Heart left ventricle (tissue), 16 donors: ENCODE results near the gene SND1. TPM values are rescaled to one million over a fixed set of nuclear protein-coding genes. Genes with fewer than 3 reads are reported as not detected.

Experiments
- ATAC-seq, 4 donors: fragments of 200-7000 bp; cut with Tn5 transposase; one replicate each; pipeline ENCODE4 v1.9.1; 2020 to 2022; ENCODE audit warnings: moderate library complexity in 4 of 4, mild to moderate bottlenecking in 3 of 4, moderate number of reproducible peaks in 1 of 4
- DNase-seq, 5 donors: peaks; one replicate each; pipeline ENCODE4 v3.0.0-alpha.2; 2020
- H3K27ac ChIP-seq, 12 donors: fragments of 200-600 bp; sonication (generic) in 4 of 12; one replicate each; pipeline versions ENCODE4 v1.5.0 to v1.8.0; 2016 to 2022; ENCODE audit warnings: mild to moderate bottlenecking in 2 of 12
- H3K27me3 ChIP-seq, 9 donors: fragments of 200-600 bp; sonication (generic) in 2 of 9; one replicate each; pipeline versions ENCODE4 v1.5.1 to v1.8.0; 2016 to 2022; ENCODE audit warnings: mild to moderate bottlenecking in 3 of 9
- H3K36me3 ChIP-seq, 9 donors: fragments of 200-600 bp; sonication (generic) in 2 of 9; one replicate each; pipeline versions ENCODE4 v1.5.0 to v1.8.0; 2018 to 2022; ENCODE audit warnings: mild to moderate bottlenecking in 2 of 9
- H3K4me1 ChIP-seq, 12 donors: fragments of 200-600 bp; sonication (generic) in 4 of 12; one replicate each; pipeline versions ENCODE4 v1.5.0 to v1.8.0; 2016 to 2022; ENCODE audit warnings: mild to moderate bottlenecking in 3 of 12
- H3K4me3 ChIP-seq, 12 donors: fragments of 200-600 bp; sonication (generic) in 4 of 12; one replicate each; pipeline versions ENCODE4 v1.5.0 to v1.8.0; 2017 to 2022; ENCODE audit warnings: mild to moderate bottlenecking in 9 of 12, moderate library complexity in 4 of 12
- H3K9me3 ChIP-seq, 12 donors: fragments of 200-600 bp; sonication (generic) in 4 of 12; one replicate each; pipeline versions ENCODE4 v1.5.0 to v1.8.0; 2016 to 2022; ENCODE audit warnings: mild to moderate bottlenecking in 1 of 12
- POLR2A ChIP-seq, 2 donors: fragments of 450-650 bp; IDR thresholded peaks; one replicate each; pipeline ENCODE4 v1.6.1; 2017; ENCODE audit warnings: antibody characterized with exemption in 2 of 2, mild to moderate bottlenecking in 2 of 2, moderate library complexity in 2 of 2
- WGBS, 4 donors: extraction: QIAGEN DNeasy Blood & Tissue Kit in 2 of 4; methylation state at CpG; one replicate each; pipeline versions ENCODE4 v1.1.5 to v1.1.7; 2013 to 2018; 5-methylcytosine and 5-hydroxymethylcytosine counted together
- intact Hi-C, 10 donors: fragments of 100-400 bp; cut with DNase I; formaldehyde crosslinking; loops; one replicate each; pipeline versions ENCODE4 v1.11.1 to v1.14.2; 2022
- polyA plus RNA-seq, 2 donors: library from polyadenylated mRNA; stranded (reverse); fragments of 200-250 nt; gene quantifications; one replicate each; pipeline ENCODE4 v1.2.3, GENCODE V29; 2013
- total RNA-seq, 9 donors: library from RNA; depleted of rRNA in 2 of 9; stranded (reverse); fragments of >200 nt in 2 of 9; fragmentation: NEBNext Ultra II Directional in 3 of 9; extraction: Animal tissue kit (Norgen Biotek cat#: 25700) in 3 of 9; gene quantifications; one replicate each; pipeline versions ENCODE4 v1.1.0 to v1.2.4, GENCODE V29; 2016 to 2023
- TF ChIP-seq, protein P1 (sequence below), 12 donors: fragments of 200-600 bp; sonication (generic) in 4 of 12; IDR thresholded peaks; one replicate each; pipeline versions ENCODE4 v1.5.0 to v1.8.0; 2018 to 2022; ENCODE audit warnings: antibody characterized with exemption in 12 of 12, mild to moderate bottlenecking in 5 of 12
- donor health status: ischemic (EF 13 %, LVEDD 7.1; RV severe dilation, severe dysfunction).
- donor health status: healthy with polysubstance abuse.
- donor health status: DM: no; HTN: yes; CAD: no.
- donor health status: DM: no; HTN: no; CAD: no.
- donor health status: ischemic (EF 25% LVEDD 6.9; RV normal size, moderate dysfunction).
- donor health status: ischemic (EF 25% LVEDD 5.7; RV mildly dilated, moderate dysfunction).
- donor health status: healthy.
- donor health status: DM: yes; HTN: yes; CAD: no.
- donor health status: ischemic (EF 35%, LVEDD 5.7; RV mildly dilated, moderate dysfunction).
- donor health status: nonischemic (EF 11% LVEDD 7.7; RV severe dilation, severe dysfunction).
- donor health status: DM: yes; HTN: yes; CAD: no.
- donor health status: PGD.
- donor health status: ischemic (EF 29% LVEDD 5.4; RV normal size, mild dysfunction).
- donor health status: nonischemic (EF 23%, LVEDD 6.1; RV moderate dilation, normal function).

SND1 gene
- total and polyA plus RNA-seq, 11 donors = 45.6 to 115 (median 76.3) TPM

DNA sequence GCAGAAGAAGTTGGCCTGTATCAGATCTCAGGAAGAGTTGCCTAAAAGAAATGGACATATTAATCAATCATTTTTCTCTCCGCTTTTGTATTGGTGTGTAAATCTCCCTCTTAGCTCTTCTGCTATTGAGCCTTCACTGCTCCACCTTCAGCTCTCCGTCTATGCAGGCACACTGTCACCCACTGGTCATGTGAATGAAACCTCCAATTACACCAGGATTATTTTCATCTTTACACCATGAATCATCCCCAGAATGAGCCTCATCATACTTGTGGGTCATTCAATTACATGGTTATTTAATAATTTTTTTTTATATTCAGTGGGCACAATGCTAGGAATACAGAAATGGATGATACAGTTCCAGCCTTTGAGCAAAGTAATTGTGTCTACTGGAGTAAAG, 286.6 kb downstream of the SND1 start:
- Histone ChIP-seq H3K4me3 (no peak overlapping the region), H3K36me3 (peaks cover 0 to 6% (median 0%) of the 10 kb centered on the region in 9 donors), H3K27ac (no peak overlapping the region), H3K4me1 (peaks cover 0 to 18% (median 0%) of the 10 kb centered on the region in 12 donors), H3K27me3 (no peaks in the 10 kb centered on the region), H3K9me3 (no peaks in the 10 kb centered on the region)
- 80 to 95% (median 88%) methylated on average over 2 of the region's 2 CpGs for WGBS, 4 donors
- TF ChIP-seq, protein P1, sequence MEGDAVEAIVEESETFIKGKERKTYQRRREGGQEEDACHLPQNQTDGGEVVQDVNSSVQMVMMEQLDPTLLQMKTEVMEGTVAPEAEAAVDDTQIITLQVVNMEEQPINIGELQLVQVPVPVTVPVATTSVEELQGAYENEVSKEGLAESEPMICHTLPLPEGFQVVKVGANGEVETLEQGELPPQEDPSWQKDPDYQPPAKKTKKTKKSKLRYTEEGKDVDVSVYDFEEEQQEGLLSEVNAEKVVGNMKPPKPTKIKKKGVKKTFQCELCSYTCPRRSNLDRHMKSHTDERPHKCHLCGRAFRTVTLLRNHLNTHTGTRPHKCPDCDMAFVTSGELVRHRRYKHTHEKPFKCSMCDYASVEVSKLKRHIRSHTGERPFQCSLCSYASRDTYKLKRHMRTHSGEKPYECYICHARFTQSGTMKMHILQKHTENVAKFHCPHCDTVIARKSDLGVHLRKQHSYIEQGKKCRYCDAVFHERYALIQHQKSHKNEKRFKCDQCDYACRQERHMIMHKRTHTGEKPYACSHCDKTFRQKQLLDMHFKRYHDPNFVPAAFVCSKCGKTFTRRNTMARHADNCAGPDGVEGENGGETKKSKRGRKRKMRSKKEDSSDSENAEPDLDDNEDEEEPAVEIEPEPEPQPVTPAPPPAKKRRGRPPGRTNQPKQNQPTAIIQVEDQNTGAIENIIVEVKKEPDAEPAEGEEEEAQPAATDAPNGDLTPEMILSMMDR (IDR thresholded peaks at IDR 0.05) = peak in 1 of 12 donors; percentile 26
- no peak for TF ChIP-seq POLR2A (IDR thresholded peaks at IDR 0.05)
- intact Hi-C loops = no loop called here
- DNase-seq (no peak), ATAC-seq (peak in 3 of 4 donors; percentile 41 to 57 (median 51))

DNA sequence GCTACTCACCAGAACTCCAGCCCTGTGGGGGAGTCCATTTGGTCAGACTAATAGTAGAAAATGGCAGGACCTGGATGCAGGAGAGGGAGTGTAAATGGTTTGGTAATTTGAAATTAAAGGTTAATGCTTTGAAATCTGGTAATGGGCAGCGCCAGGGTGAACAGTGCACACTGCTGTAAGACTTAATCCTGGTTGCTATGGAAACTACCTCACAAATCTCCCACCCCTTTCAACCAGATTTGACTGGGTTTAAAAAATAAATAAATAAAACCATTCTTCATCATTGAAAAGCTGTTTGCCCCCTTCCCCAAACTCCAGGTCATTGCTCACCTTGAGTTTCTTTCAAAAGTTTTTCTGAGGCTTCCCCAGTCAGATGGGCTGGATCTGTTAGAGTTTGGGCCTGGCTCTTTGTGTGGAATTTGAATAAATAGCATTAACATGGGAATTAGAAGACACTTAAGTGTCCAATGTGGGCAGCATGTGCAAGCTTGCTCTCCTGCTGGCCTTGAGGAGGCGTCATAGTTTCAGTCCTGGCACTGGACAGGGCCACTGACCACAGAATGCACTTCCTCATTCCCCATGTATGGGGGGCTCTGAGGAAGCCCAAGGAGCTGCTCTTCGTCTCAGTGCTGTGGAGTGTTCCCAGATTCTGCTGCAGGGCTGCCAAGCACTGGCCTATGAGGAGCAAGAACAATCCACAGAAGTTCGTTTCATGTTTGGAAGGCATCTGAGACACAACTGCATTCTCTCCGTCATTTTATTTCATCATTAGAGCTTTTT, 288.6 kb downstream of the SND1 start:
- Histone ChIP-seq H3K27me3 (no peaks in the 10 kb centered on the region), H3K36me3 (peaks cover 0 to 6% (median 0%) of the 10 kb centered on the region in 9 donors), H3K4me1 (peaks cover 0 to 24% (median 0%) of the 10 kb centered on the region in 12 donors), H3K27ac (no peak overlapping the region), H3K4me3 (no peak overlapping the region), H3K9me3 (no peaks in the 10 kb centered on the region)
- WGBS, 4 donors = 84 to 88% (median 87%) methylated on average over 5 of the region's 5 CpGs
- intact Hi-C loops = loop anchor here in 1 of 10 donors (5.0 kb wide), 1 partner anchor 92 kb away; the partner anchor contains the start of gene LRRC4
- ATAC-seq (peak in 1 of 4 donors; percentile 24), DNase-seq (no peak)
- TF ChIP-seq POLR2A (IDR thresholded peaks at IDR 0.05) = no peak
- TF ChIP-seq, protein P1 (IDR thresholded peaks at IDR 0.05) = no peak

DNA sequence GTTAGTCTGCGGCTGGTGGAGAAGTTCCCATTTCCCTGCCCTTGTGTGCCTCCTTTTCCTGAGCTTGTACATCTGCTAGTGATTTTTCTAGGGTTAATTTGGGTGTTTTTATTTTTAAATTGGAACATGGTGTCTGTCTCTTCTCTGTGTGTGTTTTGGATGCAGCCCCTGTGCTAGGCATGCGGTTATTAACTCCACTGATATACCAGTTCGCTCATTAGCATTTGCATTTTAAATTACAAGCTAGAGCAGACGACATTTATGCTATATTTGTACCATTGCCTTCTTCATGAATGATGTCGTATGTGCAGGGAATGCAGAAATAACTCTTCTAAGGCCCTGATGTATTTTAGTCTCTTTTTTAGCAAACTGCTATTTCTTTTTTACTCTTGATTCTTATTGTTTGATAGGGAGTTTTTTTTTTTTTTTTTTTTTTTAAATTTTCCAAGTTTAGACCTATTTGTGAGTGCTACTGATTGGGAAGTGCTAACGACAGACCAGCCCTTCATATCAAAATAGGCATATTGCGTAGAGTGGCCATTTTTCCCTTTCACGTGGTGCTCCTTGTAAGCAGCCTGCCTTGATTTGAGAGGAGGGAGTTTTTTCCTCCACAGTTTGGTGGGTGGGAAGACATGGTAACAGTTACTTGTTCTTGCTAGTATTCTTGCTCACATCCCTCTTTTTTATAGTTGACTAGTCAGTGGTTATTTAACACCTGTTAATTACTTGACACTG, 289.6 kb downstream of the SND1 start:
- Histone ChIP-seq H3K4me3 (no peak overlapping the region), H3K27me3 (no peaks in the 10 kb centered on the region), H3K36me3 (peaks cover 0 to 6% (median 0%) of the 10 kb centered on the region in 9 donors), H3K4me1 (peaks cover 0 to 17% (median 0%) of the 10 kb centered on the region in 12 donors), H3K9me3 (no peaks in the 10 kb centered on the region), H3K27ac (no peak overlapping the region)
- DNase-seq (no peak), ATAC-seq (no peak)
- no peak for TF ChIP-seq POLR2A (IDR thresholded peaks at IDR 0.05)
- TF ChIP-seq, protein P1 (IDR thresholded peaks at IDR 0.05) = no peak
- 90 to 95% (median 93%) methylated on average over 8 of the region's 8 CpGs for WGBS, 4 donors
- intact Hi-C loops = loop anchor here in 1 of 10 donors (5.0 kb wide), 1 partner anchor 91 kb away; the partner anchor contains the start of gene LRRC4
